AG04449 (cell line): Measurements from ENCODE around the gene DGKI.

Experiments used
- CTCF ChIA-PET: fragments of 350-600 bp; formaldehyde crosslinking; extraction: SDS; loops from one replicate; lab custom pipeline; 2021; ENCODE audit warnings: antibody characterized with exemption; lab: Yijun Ruan, JAX
- POLR2A ChIA-PET: fragments of 400-600, 350-600 bp; formaldehyde crosslinking; extraction: SDS; loops from one replicate; lab custom pipeline; 2020; ENCODE audit warnings: antibody characterized with exemption, inconsistent platforms; lab: Yijun Ruan, JAX
- DNase-seq: peaks from one replicate; pipeline ENCODE4 v3.0.0-alpha.2; 2010; ENCODE audit warnings: low read depth, low spot score
- H3K4me3 ChIP-seq: 2 replicates; pipeline ENCODE4 v1.5.1; 2011; ENCODE audit warnings: low read depth, mild to moderate bottlenecking, control low read depth, low read length
- TF ChIP-seq, protein P1 (sequence below): IDR thresholded peaks from one replicate; pipeline ENCODE4 v1.5.1; 2011; ENCODE audit warnings: mild to moderate bottlenecking, moderate library complexity, low read length, control low read depth, inconsistent platforms; ENCODE audit not compliant: insufficient read depth; ENCODE audit errors: missing control alignments

DGKI gene

DNA sequence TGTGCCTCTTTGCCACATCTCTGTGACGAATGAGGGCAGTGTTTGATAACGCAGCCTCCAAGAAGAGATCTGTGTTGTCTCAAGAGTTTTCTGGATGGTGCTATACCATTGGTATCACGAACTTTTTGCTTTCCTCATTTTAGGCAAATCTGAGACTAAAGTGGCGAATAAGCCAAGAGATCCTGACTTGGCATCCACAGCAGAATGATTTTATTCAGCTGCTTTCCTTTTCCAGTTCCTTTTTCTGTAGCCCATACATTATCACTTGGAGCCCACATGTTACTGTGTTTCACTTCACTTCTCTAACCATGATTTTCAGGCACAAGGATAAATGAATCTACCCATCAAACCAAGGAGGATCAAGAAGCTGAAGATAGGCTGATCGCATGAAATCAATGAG is 325.3 kb downstream of the DGKI start:
- DNase-seq = no peak
- POLR2A ChIA-PET = no interaction called here

GRCh38 chr7:137519947-137520346 is 326.8 kb downstream of the DGKI start:
- POLR2A ChIA-PET = interaction anchor here (1.0 kb wide), 1 partner anchor 19 kb away, joined by 3 read pairs; no protein-coding TSS in a partner anchor

More for the DNA sequence above, 325.3 kb downstream of the DGKI start:
- TF ChIP-seq, protein P1, sequence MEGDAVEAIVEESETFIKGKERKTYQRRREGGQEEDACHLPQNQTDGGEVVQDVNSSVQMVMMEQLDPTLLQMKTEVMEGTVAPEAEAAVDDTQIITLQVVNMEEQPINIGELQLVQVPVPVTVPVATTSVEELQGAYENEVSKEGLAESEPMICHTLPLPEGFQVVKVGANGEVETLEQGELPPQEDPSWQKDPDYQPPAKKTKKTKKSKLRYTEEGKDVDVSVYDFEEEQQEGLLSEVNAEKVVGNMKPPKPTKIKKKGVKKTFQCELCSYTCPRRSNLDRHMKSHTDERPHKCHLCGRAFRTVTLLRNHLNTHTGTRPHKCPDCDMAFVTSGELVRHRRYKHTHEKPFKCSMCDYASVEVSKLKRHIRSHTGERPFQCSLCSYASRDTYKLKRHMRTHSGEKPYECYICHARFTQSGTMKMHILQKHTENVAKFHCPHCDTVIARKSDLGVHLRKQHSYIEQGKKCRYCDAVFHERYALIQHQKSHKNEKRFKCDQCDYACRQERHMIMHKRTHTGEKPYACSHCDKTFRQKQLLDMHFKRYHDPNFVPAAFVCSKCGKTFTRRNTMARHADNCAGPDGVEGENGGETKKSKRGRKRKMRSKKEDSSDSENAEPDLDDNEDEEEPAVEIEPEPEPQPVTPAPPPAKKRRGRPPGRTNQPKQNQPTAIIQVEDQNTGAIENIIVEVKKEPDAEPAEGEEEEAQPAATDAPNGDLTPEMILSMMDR = no peak
- CTCF ChIA-PET = interaction anchor here (0.6 to 2.6 kb wide), 3 partner anchors 8 to 17 kb away, joined by 3 to 7 read pairs (median 5); no protein-coding TSS in a partner anchor
- no peak overlapping the region for H3K4me3 ChIP-seq

GRCh38 chr7:137519181-137519691 is 327.5 kb downstream of the DGKI start:
- CTCF ChIA-PET = interaction anchor here (1.0 to 2.6 kb wide), 2 partner anchors 10 to 73 kb away, joined by 3 to 7 read pairs; no protein-coding TSS in a partner anchor
- TF ChIP-seq, protein P1 = no peak
- no peak for DNase-seq
- POLR2A ChIA-PET = no interaction called here
- H3K4me3 ChIP-seq = no peak overlapping the region

More at GRCh38 chr7:137519947-137520346, 326.8 kb downstream of the DGKI start:
- CTCF ChIA-PET = interaction anchor here (0.9 to 2.6 kb wide), 2 partner anchors 9 to 65 kb away, joined by 3 to 7 read pairs; no protein-coding TSS in a partner anchor
- TF ChIP-seq, protein P1 = no peak
- no peak for DNase-seq
- no peak overlapping the region for H3K4me3 ChIP-seq

DNA sequence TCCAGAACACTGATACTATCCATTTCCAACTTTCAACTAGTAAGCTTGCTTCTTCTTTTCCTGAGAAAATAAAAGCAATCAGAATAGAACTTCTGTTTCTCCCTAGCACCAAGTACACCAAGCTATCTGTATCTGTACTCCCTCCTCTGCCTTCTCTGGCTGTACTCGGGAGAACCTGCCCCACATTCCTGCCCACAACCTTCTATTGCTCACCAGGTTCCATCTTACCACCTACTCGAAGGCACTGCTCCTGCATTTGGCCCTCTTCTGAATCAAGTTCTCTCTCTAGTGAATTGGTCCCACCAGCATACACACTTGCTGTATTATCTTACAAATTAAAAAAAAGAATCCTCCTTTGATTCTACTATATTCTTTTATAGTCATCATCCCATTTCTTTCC is 333.7 kb downstream of the DGKI start:
- TF ChIP-seq, protein P1 = no peak
- no peak for DNase-seq
- H3K4me3 ChIP-seq = no peak overlapping the region
- CTCF ChIA-PET = no interaction called here
- POLR2A ChIA-PET = no interaction called here

DNA sequence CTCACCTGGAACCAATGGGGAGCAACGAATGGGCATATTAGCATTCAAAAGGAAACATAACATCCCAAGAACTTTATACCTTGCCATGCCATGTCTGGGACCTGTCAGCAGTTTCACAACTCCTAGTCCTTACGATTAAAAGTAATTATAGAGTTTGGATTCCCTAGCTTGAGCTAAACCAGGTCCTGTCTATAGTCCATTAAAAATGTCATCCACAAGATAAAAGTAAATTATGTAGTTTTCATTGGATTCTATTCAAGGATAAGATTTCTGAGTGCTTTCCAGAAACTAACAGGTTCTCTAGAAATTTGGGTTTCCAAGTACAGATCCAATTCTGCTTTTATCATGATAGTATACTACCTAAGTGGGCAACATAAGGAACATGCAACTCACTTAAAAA is 339.7 kb downstream of the DGKI start:
- H3K4me3 ChIP-seq = no peak overlapping the region
- ChIA-PET POLR2A (no interaction called here), CTCF (no interaction called here)
- no peak for DNase-seq
- TF ChIP-seq, protein P1 = no peak

GRCh38 chr7:137506031-137506430 is 340.7 kb downstream of the DGKI start:
- no peak for DNase-seq
- ChIA-PET CTCF (no interaction called here), POLR2A (no interaction called here)
- TF ChIP-seq, protein P1 = no peak
- no peak overlapping the region for H3K4me3 ChIP-seq
